Gastroesophageal sphincter (tissue), 4 donors: Measurements from ENCODE around the gene PCDH9. TPM values are rescaled to one million over a fixed set of nuclear protein-coding genes. Genes with fewer than 3 reads are reported as not detected.

Experiments used
- ATAC-seq: fragments of 150-250 bp; one replicate; pipeline ENCODE4 v1.9.1; 2016; ENCODE audit warnings: mild to moderate bottlenecking, moderate library complexity
- H3K27ac ChIP-seq, 4 donors: fragments of 200-600 bp; sonication (generic) in 3 of 4; 1 replicate in 3 of 4; 2 replicates in 1 of 4; pipeline ENCODE4 v1.5.1; 2016 to 2019
- H3K27me3 ChIP-seq: fragments of 200-600 bp; sonication (generic); one replicate; pipeline ENCODE4 v1.5.1; 2019
- H3K36me3 ChIP-seq, 2 donors: fragments of 200-600 bp; sonication (generic); one replicate each; pipeline ENCODE4 v1.5.1; 2019; ENCODE audit warnings: control low read depth in 1 of 2
- H3K4me1 ChIP-seq, 3 donors: fragments of 200-600 bp; sonication (generic); 1 replicate in 2 of 3; 2 replicates in 1 of 3; pipeline ENCODE4 v1.5.1; 2016 to 2019; ENCODE audit warnings: control low read depth in 2 of 3
- H3K4me3 ChIP-seq, 2 donors: fragments of 200-600 bp; sonication (generic); one replicate each; pipeline ENCODE4 v1.5.1; 2019; ENCODE audit warnings: mild to moderate bottlenecking in 1 of 2, moderate library complexity in 1 of 2
- H3K9me3 ChIP-seq, 3 donors: fragments of 200-600 bp; sonication (generic); one replicate each; pipeline ENCODE4 v1.5.1; 2017 to 2019; ENCODE audit warnings: control low read depth in 2 of 3
- EP300 ChIP-seq: sonication (generic); formaldehyde crosslinking; IDR thresholded peaks from one replicate; pipeline ENCODE4 v1.6.1; 2017; ENCODE audit warnings: antibody characterized with exemption, mild to moderate bottlenecking
- POLR2A ChIP-seq, 2 donors: fragments of 450-650 bp; IDR thresholded peaks; one replicate each; pipeline ENCODE4 v1.6.1; 2017; ENCODE audit warnings: antibody characterized with exemption in 2 of 2, mild to moderate bottlenecking in 2 of 2, moderate library complexity in 1 of 2
- POLR2AphosphoS5 ChIP-seq: sonication (generic); formaldehyde crosslinking; IDR thresholded peaks from one replicate; pipeline ENCODE4 v1.6.1; 2017; ENCODE audit warnings: antibody characterized with exemption
- WGBS, 2 donors: methylation state at CpG; one replicate each; pipeline ENCODE4 v1.1.5; 2018; ENCODE audit warnings: low coverage in 1 of 2; 5-methylcytosine and 5-hydroxymethylcytosine counted together
- total RNA-seq, 4 donors: library from RNA; depleted of rRNA; stranded (reverse); fragments of >200 nt; gene quantifications; one replicate each; pipeline ENCODE4 v1.1.0, GENCODE V29; 2016
- TF ChIP-seq, protein P1 (sequence below), 4 experiments: fragments of 200-600 bp in 2 of 4; fragments of 450-650 bp in 2 of 4; sonication (generic) in 1 of 4; IDR thresholded peaks; one replicate each; pipeline ENCODE4 v1.5.1; 2017 to 2019; ENCODE audit warnings: antibody characterized with exemption in 4 of 4, mild to moderate bottlenecking in 2 of 4, moderate library complexity in 2 of 4

The PCDH9 gene
- total RNA-seq, 4 donors from 2014 or later = 52.9 to 141 (median 56.5) TPM

DNA sequence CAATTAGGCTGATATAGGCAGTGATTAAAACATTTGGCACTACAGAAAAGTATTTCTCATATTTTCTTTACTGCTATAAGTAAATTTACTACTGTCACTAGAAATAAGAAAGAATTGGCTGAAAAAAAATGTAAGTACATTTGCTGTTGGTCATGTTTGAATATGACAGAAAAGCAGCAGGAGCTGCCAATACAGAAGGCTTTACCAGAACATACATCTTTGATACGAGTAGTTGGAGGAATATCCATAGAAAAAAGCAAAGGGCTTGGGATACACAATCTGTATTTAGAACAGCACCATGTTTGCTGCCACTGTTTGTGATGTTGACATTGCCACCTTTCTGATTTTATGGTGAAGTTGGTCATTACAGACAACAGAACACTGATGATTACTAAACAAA, 21.6 kb downstream of the PCDH9 start:
- Histone ChIP-seq H3K27me3 (no peaks in the 10 kb centered on the region), H3K9me3 (no peaks in the 10 kb centered on the region), H3K4me3 (no peak overlapping the region), H3K36me3 (no peaks in the 10 kb centered on the region), H3K4me1 (no peaks in the 10 kb centered on the region), H3K27ac (no peak overlapping the region)
- TF ChIP-seq POLR2A (IDR thresholded peaks at IDR 0.05) (no peak), POLR2AphosphoS5 (no peak), EP300 (no peak)
- TF ChIP-seq, protein P1, sequence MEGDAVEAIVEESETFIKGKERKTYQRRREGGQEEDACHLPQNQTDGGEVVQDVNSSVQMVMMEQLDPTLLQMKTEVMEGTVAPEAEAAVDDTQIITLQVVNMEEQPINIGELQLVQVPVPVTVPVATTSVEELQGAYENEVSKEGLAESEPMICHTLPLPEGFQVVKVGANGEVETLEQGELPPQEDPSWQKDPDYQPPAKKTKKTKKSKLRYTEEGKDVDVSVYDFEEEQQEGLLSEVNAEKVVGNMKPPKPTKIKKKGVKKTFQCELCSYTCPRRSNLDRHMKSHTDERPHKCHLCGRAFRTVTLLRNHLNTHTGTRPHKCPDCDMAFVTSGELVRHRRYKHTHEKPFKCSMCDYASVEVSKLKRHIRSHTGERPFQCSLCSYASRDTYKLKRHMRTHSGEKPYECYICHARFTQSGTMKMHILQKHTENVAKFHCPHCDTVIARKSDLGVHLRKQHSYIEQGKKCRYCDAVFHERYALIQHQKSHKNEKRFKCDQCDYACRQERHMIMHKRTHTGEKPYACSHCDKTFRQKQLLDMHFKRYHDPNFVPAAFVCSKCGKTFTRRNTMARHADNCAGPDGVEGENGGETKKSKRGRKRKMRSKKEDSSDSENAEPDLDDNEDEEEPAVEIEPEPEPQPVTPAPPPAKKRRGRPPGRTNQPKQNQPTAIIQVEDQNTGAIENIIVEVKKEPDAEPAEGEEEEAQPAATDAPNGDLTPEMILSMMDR (IDR thresholded peaks at IDR 0.05) = no peak
- 87 to 90% methylated on average over 1 of the region's 1 CpG for WGBS, 2 donors
- ATAC-seq = no peak

DNA sequence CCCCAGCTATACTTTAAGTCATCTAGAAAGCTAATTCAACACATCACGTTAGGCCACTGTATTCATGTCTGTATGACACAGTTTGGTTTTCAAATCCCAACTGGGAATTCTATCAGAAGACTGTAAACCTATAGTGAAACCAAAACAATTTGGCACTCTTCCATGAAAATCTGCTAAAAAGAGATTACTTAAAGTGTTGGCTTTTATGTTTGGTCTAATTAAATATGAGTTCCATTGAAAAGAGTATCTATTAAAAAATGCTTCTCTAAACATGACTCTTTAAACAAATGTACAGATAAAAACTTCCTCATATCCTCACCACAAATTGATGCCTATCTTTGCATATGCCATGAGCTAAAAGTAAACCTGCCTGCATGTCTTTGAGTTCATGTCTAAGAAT, 25.4 kb downstream of the PCDH9 start:
- H3K9me3 ChIP-seq = no peaks in the 10 kb centered on the region
- ATAC-seq = no peak
- TF ChIP-seq POLR2A (IDR thresholded peaks at IDR 0.05) = no peak
- TF ChIP-seq EP300 = no peak
- TF ChIP-seq, protein P1 (IDR thresholded peaks at IDR 0.05) = no peak
- TF ChIP-seq POLR2AphosphoS5 = no peak
- WGBS, 2 donors = 64 to 100% methylated on average over 1 of the region's 1 CpG
- H3K4me1 ChIP-seq = no peaks in the 10 kb centered on the region
- H3K4me3 ChIP-seq = no peak overlapping the region
- no peaks in the 10 kb centered on the region for H3K27me3 ChIP-seq
- no peak overlapping the region for H3K27ac ChIP-seq
- no peaks in the 10 kb centered on the region for H3K36me3 ChIP-seq

DNA sequence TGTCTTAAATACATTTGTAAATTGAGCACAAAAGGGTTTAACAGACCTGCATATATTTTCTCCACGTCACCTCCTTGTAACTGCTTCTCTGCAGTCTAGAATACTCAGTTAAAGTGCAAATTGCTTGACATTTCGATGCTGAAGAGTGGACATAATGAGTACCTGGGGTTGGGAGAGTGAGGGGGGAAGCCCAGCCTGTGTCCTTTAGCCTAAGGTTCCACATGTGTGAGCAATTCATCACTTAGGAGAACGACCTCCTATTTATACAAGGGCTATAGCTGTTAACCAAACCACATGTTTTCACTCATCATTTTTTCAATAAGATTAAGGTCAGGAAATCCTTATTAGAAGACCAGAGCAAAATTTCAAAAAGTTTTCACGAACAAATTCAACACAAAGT, 29.5 kb downstream of the PCDH9 start:
- no peaks in the 10 kb centered on the region for H3K27me3 ChIP-seq
- TF ChIP-seq POLR2AphosphoS5 = no peak
- TF ChIP-seq, protein P1 (IDR thresholded peaks at IDR 0.05) = no peak
- no peak for TF ChIP-seq EP300
- no peak for TF ChIP-seq POLR2A (IDR thresholded peaks at IDR 0.05)
- H3K9me3 ChIP-seq = no peaks in the 10 kb centered on the region
- no peak for ATAC-seq
- no peak overlapping the region for H3K27ac ChIP-seq
- 55 to 61% methylated on average over 4 of the region's 4 CpGs for WGBS, 2 donors
- H3K36me3 ChIP-seq = no peaks in the 10 kb centered on the region
- no peak overlapping the region for H3K4me3 ChIP-seq
- H3K4me1 ChIP-seq = no peaks in the 10 kb centered on the region

DNA sequence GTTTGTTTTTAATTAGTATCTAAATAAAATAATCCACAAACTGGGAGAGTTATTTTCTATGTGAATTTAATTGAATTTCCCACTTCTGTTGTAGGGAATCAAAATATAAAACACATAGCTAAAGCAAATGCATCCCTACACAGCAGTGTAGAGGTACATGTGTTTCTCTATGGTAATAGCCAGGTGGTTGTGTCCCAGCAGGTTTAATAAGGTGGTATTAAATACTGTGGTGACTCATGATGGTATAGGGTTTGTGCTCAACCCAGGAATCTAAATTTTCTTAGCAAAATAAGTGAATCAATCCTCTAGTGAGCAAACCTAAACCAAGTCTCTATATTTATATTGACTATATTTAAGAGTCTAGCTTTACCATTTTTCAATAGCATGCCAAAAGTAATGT, 30.0 kb downstream of the PCDH9 start:
- no peaks in the 10 kb centered on the region for H3K9me3 ChIP-seq
- H3K27ac ChIP-seq = no peak overlapping the region
- no peaks in the 10 kb centered on the region for H3K36me3 ChIP-seq
- ATAC-seq = no peak
- H3K27me3 ChIP-seq = no peaks in the 10 kb centered on the region
- TF ChIP-seq, protein P1 (IDR thresholded peaks at IDR 0.05) = no peak
- TF ChIP-seq EP300 (no peak), POLR2A (IDR thresholded peaks at IDR 0.05) (no peak), POLR2AphosphoS5 (no peak)
- no peaks in the 10 kb centered on the region for H3K4me1 ChIP-seq
- no peak overlapping the region for H3K4me3 ChIP-seq

DNA sequence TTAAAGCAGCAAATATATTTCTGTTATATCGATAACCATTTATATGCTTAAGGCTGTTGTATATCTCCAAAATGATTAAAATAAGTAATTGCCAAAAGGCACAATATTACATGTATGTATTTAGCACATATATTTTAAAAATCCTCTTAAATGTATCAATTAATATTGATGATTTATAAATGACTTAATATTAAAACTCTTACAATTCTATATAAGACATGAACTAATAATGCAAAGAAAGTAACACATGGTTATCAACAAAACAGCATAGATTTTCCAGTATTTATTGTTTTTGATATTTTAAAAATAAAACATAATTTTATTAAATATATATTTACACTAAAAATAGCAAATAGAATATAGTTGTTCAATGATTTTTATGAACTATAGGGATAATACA, 32.4 kb downstream of the PCDH9 start:
- TF ChIP-seq POLR2AphosphoS5 (no peak), EP300 (no peak), POLR2A (IDR thresholded peaks at IDR 0.05) (no peak)
- TF ChIP-seq, protein P1 (IDR thresholded peaks at IDR 0.05) = no peak
- Histone ChIP-seq H3K36me3 (no peaks in the 10 kb centered on the region), H3K27me3 (no peaks in the 10 kb centered on the region), H3K4me1 (no peaks in the 10 kb centered on the region), H3K27ac (no peak overlapping the region), H3K9me3 (no peaks in the 10 kb centered on the region), H3K4me3 (no peak overlapping the region)
- 96 to 100% methylated on average over 1 of the region's 1 CpG for WGBS, 2 donors
- ATAC-seq = no peak
